Measurements from ENCODE around the gene HS6ST2.

HS6ST2 gene

GRCh38 chrX:132590350-132591026, 367.9 kb downstream of the HS6ST2 start:
- Histone ChIP-seq H3F3A (ENCODE audit: insufficient read depth, low read length) (no peaks in the 10 kb centered on the region), H3K36me3 (replicated peaks; ENCODE audit: insufficient read depth, low read length) (no peaks in the 10 kb centered on the region), H3K9me2 (replicated peaks; ENCODE audit: insufficient read depth, low read length) (no peaks in the 10 kb centered on the region), H3K27ac (ENCODE audit: low read length) (no peak overlapping the region), H4K20me1 (ENCODE audit: insufficient read depth, low read length) (no peaks in the 10 kb centered on the region), H3K9me3 (replicated peaks; ENCODE audit: insufficient read depth, low read length) (no peaks in the 10 kb centered on the region), H2AFZ (ENCODE audit: low read length) (no peak overlapping the region), H3K4me1 (ENCODE audit: low read length) (no peaks in the 10 kb centered on the region), H3K4me2 (ENCODE audit: low read depth, low read length) (no peak overlapping the region), H3K9ac (ENCODE audit: low read length) (no peak overlapping the region), H3K79me2 (ENCODE audit: low read length) (no peaks in the 10 kb centered on the region), H3K27me3 (replicated peaks; ENCODE audit: insufficient read depth, low read length) (no peaks in the 10 kb centered on the region), H3K4me3 (ENCODE audit: low read length) (no peak overlapping the region)
- DNase-seq, result no peak
- TF ChIP-seq EZH2phosphoT487 (IDR thresholded peaks at IDR 0.05; ENCODE audit: low read length) (no peak), EZH2 (optimal IDR thresholded peaks at IDR 0.05; ENCODE audit: low read depth, low read length) (no peak), CTCF (IDR thresholded peaks at IDR 0.05; ENCODE audit: low read length) (no peak)

DNA sequence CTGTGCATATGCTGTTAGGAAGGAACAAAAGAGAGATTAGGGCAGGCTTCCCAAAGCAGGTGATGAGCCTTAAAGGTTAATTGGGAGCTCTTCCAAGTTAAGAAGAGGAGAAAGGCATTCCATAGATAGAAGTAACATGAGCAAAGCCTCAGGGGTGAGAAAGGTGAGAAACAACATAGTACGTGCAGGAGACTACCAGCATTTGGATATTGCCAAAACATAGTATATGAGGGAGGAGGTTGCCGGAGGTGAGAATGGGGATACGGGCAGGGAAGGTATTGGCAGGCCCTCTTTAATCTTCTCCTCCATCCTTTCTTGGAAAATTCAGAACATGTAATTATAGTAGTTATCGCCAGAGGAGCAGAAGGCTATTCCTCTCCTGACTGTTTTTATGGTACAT, 373.5 kb downstream of the HS6ST2 start:
- Histone ChIP-seq H3K9me2 (replicated peaks; ENCODE audit: insufficient read depth, low read length) (no peaks in the 10 kb centered on the region), H3K4me1 (ENCODE audit: low read length) (no peaks in the 10 kb centered on the region), H3K27me3 (replicated peaks; ENCODE audit: insufficient read depth, low read length) (no peaks in the 10 kb centered on the region), H3K4me2 (ENCODE audit: low read depth, low read length) (no peak overlapping the region), H2AFZ (ENCODE audit: low read length) (no peak overlapping the region), H4K20me1 (ENCODE audit: insufficient read depth, low read length) (no peaks in the 10 kb centered on the region), H3K4me3 (ENCODE audit: low read length) (no peak overlapping the region), H3K9ac (ENCODE audit: low read length) (no peak overlapping the region), H3K9me3 (replicated peaks; ENCODE audit: insufficient read depth, low read length) (no peaks in the 10 kb centered on the region), H3F3A (ENCODE audit: insufficient read depth, low read length) (no peaks in the 10 kb centered on the region), H3K36me3 (replicated peaks; ENCODE audit: insufficient read depth, low read length) (no peaks in the 10 kb centered on the region), H3K79me2 (ENCODE audit: low read length) (no peaks in the 10 kb centered on the region), H3K27ac (ENCODE audit: low read length) (no peak overlapping the region)
- no peak for TF ChIP-seq EZH2phosphoT487 (IDR thresholded peaks at IDR 0.05; ENCODE audit: low read length)
- TF ChIP-seq EZH2 (optimal IDR thresholded peaks at IDR 0.05; ENCODE audit: low read depth, low read length), result no peak
- no peak for TF ChIP-seq CTCF (IDR thresholded peaks at IDR 0.05; ENCODE audit: low read length)
- DNase-seq, result no peak

DNA sequence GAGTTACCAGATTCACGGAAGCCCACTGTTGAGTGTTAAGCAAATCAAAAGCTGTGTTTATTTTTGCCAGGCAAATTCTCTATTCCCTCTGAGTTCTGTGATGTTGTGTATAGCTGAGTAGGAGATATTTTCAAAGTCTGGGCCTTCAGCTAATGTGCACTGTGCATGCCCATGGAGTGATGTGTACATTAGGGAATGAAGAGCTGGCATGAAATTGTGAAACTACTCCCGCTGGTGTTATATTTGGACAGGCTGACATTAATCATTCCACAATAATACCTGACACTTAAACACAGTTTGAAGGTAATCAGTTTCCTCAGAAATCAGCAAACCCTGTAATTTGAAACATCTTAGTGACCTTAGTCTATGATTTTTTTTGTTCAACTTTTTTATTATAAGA, 381.5 kb downstream of the HS6ST2 start:
- Histone ChIP-seq H3K4me1 (ENCODE audit: low read length) (no peaks in the 10 kb centered on the region), H3K27ac (ENCODE audit: low read length) (no peak overlapping the region), H3K4me2 (ENCODE audit: low read depth, low read length) (no peak overlapping the region), H2AFZ (ENCODE audit: low read length) (no peak overlapping the region), H3K27me3 (replicated peaks; ENCODE audit: insufficient read depth, low read length) (no peaks in the 10 kb centered on the region), H4K20me1 (ENCODE audit: insufficient read depth, low read length) (no peaks in the 10 kb centered on the region), H3K9me3 (replicated peaks; ENCODE audit: insufficient read depth, low read length) (no peaks in the 10 kb centered on the region), H3K9ac (ENCODE audit: low read length) (no peak overlapping the region), H3K9me2 (replicated peaks; ENCODE audit: insufficient read depth, low read length) (no peaks in the 10 kb centered on the region), H3F3A (ENCODE audit: insufficient read depth, low read length) (no peaks in the 10 kb centered on the region), H3K36me3 (replicated peaks; ENCODE audit: insufficient read depth, low read length) (no peaks in the 10 kb centered on the region), H3K4me3 (ENCODE audit: low read length) (no peak overlapping the region), H3K79me2 (ENCODE audit: low read length) (no peaks in the 10 kb centered on the region)
- DNase-seq, result no peak
- no peak for TF ChIP-seq EZH2phosphoT487 (IDR thresholded peaks at IDR 0.05; ENCODE audit: low read length)
- TF ChIP-seq CTCF (IDR thresholded peaks at IDR 0.05; ENCODE audit: low read length), result no peak
- TF ChIP-seq EZH2 (optimal IDR thresholded peaks at IDR 0.05; ENCODE audit: low read depth, low read length), result no peak

Data from MM.1S (cell line).